A549 (cell line): Measurements from ENCODE around the gene CBFA2T2. TPM values are rescaled to one million over a fixed set of nuclear protein-coding genes. Genes with fewer than 3 reads are reported as not detected.
A peak's percentile ranks its signal among the peaks of the same experiment; 100 is the strongest.

Experiments
- EHF ChIP-seq: fragments of 250-450 bp; sonication (Bioruptor Pico); IDR thresholded peaks from 2 replicates; pipeline ENCODE4 v1.5.0; 2020; ENCODE audit warnings: mild to moderate bottlenecking
- FOXS1 ChIP-seq: fragments of 250-450 bp; sonication (Bioruptor Pico); IDR thresholded peaks from 2 replicates; pipeline ENCODE4 v1.5.0; 2020; ENCODE audit warnings: mild to moderate bottlenecking, moderate library complexity
- HOXA7 ChIP-seq: fragments of 250-450 bp; sonication (Bioruptor Pico); IDR thresholded peaks from 2 replicates; pipeline ENCODE4 v1.5.0; 2020; ENCODE audit warnings: mild to moderate bottlenecking, moderate library complexity
- HOXB5 ChIP-seq: fragments of 250-450 bp; sonication (Bioruptor Pico); IDR thresholded peaks from 2 replicates; pipeline ENCODE4 v1.5.0; 2020; ENCODE audit warnings: mild to moderate bottlenecking, moderate library complexity
- JUNB ChIP-seq: fragments of >200 bp; sonication (Bioruptor Twin); formaldehyde crosslinking; IDR thresholded peaks from 2 replicates; pipeline ENCODE4 v1.6.1; 2016
- KDM5A ChIP-seq: fragments of 200-600 bp; sonication (generic); IDR thresholded peaks from 2 replicates; pipeline ENCODE4 v1.6.1; 2016; ENCODE audit warnings: antibody characterized with exemption, mild to moderate bottlenecking
- MAFK ChIP-seq: fragments of 450-650 bp; IDR thresholded peaks from 2 replicates; pipeline ENCODE4 v1.6.1; 2014; ENCODE audit not compliant: partially characterized antibody
- MYC ChIP-seq: IDR thresholded peaks from 2 replicates; pipeline ENCODE4 v1.6.1; 2012; ENCODE audit warnings: mild to moderate bottlenecking, inconsistent platforms, low read length, improper control_type of control experiment, borderline replicate concordance
- NPAS2 ChIP-seq: fragments of 250-450 bp; sonication (Bioruptor Pico); IDR thresholded peaks from 2 replicates; pipeline ENCODE4 v1.8.0; 2022; ENCODE audit warnings: mild to moderate bottlenecking, moderate library complexity, borderline replicate concordance
- RCOR1 ChIP-seq: fragments of 150-350 bp; IDR thresholded peaks from 2 replicates; pipeline ENCODE4 v1.6.1; 2014; ENCODE audit warnings: antibody characterized with exemption, low read length, low read depth
- RFX5 ChIP-seq: fragments of 450-650 bp; IDR thresholded peaks from 2 replicates; pipeline ENCODE4 v1.7.1; 2014; ENCODE audit warnings: antibody characterized with exemption, mild to moderate bottlenecking, moderate library complexity
- RNF2 ChIP-seq: fragments of 200-600 bp; sonication (generic); IDR thresholded peaks from 2 replicates; pipeline ENCODE4 v1.6.1; 2016; ENCODE audit warnings: low read depth, mild to moderate bottlenecking, antibody characterized with exemption, moderate library complexity, borderline replicate concordance
- TFCP2L1 ChIP-seq: fragments of 250-450 bp; sonication (Bioruptor Pico); IDR thresholded peaks from 2 replicates; pipeline ENCODE4 v1.5.0; 2021; ENCODE audit warnings: mild to moderate bottlenecking
- TP53 ChIP-seq: fragments of 250-450 bp; sonication (Bioruptor Pico); IDR thresholded peaks from 2 replicates; pipeline ENCODE4 v1.5.0; 2021; ENCODE audit warnings: mild to moderate bottlenecking, moderate library complexity
- ZC3H11A ChIP-seq: fragments of 450-650 bp; IDR thresholded peaks from 2 replicates; pipeline ENCODE4 v1.6.1; 2014; ENCODE audit warnings: antibody characterized with exemption, mild to moderate bottlenecking
- ZNF302 ChIP-seq: fragments of 250-450 bp; sonication (Bioruptor Pico); IDR thresholded peaks from 2 replicates; pipeline ENCODE4 v1.9.0; 2021; ENCODE audit warnings: inconsistent platforms, mild to moderate bottlenecking, moderate library complexity
- ZSCAN20 ChIP-seq: fragments of 250-450 bp; sonication (Bioruptor Pico); IDR thresholded peaks from 2 replicates; pipeline ENCODE4 v1.8.0; 2022; ENCODE audit warnings: mild to moderate bottlenecking, moderate library complexity
- polyA plus RNA-seq, 4 experiments: library from polyadenylated mRNA; depleted of rRNA in 3 of 4; stranded (reverse); fragments of >200 nt; fragmentation: RNase III in 1 of 4; extraction: RNeasy Plus Mini Kit Qiagen cat#74134 plus additional on column Dnase treatment in 1 of 4; gene quantifications; 2 replicates in 3 of 4; 3 replicates in 1 of 4; pipeline ENCODE4 v1.2.3, GENCODE V29; 2011 to 2017
- TF ChIP-seq, protein P1 (sequence below): fragments of 250-450 bp; sonication (Bioruptor Pico); IDR thresholded peaks from 2 replicates; pipeline ENCODE4 v1.5.0; 2021; ENCODE audit warnings: mild to moderate bottlenecking, moderate library complexity, borderline replicate concordance
- TF ChIP-seq, protein P2 (sequence below): fragments of 250-450 bp; sonication (Bioruptor Pico); IDR thresholded peaks from 2 replicates; pipeline ENCODE4 v1.5.0; 2020; ENCODE audit warnings: low read depth, mild to moderate bottlenecking, moderate library complexity
- TF ChIP-seq, protein P3 (sequence below): IDR thresholded peaks from 2 replicates; pipeline ENCODE4 v1.6.1; 2012
- TF ChIP-seq, protein P4 (sequence below): fragments of 200-600 bp; sonication (generic); IDR thresholded peaks from 2 replicates; pipeline ENCODE4 v1.6.1; 2016; ENCODE audit warnings: antibody characterized with exemption, mild to moderate bottlenecking, moderate library complexity

Gene CBFA2T2
- polyA plus RNA-seq, 2 of the 4 experiments (the other 2 are of a cell fraction): 6.8 to 9.4 TPM

DNA sequence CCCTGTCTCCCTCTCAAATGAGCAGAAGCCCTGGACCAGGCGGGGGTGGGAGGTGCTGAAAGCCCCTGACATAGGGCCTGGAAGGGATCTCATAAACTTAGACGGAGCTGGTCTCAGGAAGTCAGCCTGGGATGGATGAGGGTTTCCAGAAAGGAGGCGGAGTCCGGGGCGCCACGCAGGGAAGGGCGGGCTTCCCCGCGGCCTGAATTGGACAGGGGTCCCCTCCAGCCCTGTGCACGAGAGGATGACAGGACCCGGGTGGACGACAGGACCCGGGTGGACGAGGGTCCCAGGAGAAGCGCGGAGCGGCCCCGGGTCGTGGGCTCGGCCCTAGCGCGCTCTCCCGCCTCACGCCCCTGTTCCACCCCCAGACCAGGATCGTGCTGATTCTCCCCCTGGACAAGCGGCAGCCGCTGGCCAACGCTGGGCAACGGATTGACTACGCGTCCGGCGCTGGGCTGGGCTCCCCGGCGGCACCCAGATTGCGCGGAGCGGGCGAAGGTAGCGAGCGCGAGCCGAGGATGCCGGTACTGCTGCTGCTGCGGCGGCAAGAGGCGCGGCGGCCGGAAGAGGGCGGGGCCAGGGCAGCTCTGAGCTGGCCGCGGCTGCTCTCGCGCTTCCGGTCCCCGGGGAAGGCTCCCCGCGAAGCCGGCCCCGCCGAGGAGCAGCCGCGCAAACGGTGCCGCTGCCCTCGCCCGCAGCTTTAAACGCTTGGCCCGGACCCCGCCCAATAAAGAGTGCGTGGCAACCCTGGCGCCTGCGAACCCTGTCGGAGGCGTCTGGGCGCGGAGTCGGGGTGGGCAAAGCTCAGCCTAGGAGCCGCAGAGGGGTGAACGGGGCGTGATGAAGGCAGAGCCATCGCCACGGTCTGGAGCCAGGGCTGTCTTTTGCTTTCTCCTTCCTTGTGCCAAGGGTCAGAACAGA, 173.5 kb downstream of the CBFA2T2 start (continued):
- TF ChIP-seq HOXA7 (no peak), HOXB5 (CRISPR knock-in tag) (no peak), JUNB (no peak), FOXS1 (no peak), MYC (no peak), MAFK (no peak), RFX5 (no peak), RCOR1 (no peak), ZC3H11A (no peak), NPAS2 (CRISPR knock-in tag) (no peak), KDM5A (no peak), EHF (CRISPR knock-in tag) (no peak), ZNF302 (CRISPR knock-in tag) (no peak), RNF2 (no peak; the same call in 1 of the 2 replicates), ZSCAN20 (no peak), TFCP2L1 (CRISPR knock-in tag) (no peak), TP53 (CRISPR knock-in tag) (no peak)
- TF ChIP-seq, protein P1, sequence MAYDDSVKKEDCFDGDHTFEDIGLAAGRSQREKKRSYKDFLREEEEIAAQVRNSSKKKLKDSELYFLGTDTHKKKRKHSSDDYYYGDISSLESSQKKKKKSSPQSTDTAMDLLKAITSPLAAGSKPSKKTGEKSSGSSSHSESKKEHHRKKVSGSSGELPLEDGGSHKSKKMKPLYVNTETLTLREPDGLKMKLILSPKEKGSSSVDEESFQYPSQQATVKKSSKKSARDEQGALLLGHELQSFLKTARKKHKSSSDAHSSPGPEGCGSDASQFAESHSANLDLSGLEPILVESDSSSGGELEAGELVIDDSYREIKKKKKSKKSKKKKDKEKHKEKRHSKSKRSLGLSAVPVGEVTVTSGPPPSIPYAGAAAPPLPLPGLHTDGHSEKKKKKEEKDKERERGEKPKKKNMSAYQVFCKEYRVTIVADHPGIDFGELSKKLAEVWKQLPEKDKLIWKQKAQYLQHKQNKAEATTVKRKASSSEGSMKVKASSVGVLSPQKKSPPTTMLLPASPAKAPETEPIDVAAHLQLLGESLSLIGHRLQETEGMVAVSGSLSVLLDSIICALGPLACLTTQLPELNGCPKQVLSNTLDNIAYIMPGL (CRISPR knock-in tag): no peak
- TF ChIP-seq, protein P2, sequence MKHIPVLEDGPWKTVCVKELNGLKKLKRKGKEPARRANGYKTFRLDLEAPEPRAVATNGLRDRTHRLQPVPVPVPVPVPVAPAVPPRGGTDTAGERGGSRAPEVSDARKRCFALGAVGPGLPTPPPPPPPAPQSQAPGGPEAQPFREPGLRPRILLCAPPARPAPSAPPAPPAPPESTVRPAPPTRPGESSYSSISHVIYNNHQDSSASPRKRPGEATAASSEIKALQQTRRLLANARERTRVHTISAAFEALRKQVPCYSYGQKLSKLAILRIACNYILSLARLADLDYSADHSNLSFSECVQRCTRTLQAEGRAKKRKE: no peak
- TF ChIP-seq, protein P3, sequence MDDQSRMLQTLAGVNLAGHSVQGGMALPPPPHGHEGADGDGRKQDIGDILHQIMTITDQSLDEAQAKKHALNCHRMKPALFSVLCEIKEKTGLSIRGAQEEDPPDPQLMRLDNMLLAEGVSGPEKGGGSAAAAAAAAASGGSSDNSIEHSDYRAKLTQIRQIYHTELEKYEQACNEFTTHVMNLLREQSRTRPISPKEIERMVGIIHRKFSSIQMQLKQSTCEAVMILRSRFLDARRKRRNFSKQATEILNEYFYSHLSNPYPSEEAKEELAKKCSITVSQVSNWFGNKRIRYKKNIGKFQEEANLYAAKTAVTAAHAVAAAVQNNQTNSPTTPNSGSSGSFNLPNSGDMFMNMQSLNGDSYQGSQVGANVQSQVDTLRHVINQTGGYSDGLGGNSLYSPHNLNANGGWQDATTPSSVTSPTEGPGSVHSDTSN: peak; percentile 61; the same call in 1 of the 2 replicates
- TF ChIP-seq, protein P4, sequence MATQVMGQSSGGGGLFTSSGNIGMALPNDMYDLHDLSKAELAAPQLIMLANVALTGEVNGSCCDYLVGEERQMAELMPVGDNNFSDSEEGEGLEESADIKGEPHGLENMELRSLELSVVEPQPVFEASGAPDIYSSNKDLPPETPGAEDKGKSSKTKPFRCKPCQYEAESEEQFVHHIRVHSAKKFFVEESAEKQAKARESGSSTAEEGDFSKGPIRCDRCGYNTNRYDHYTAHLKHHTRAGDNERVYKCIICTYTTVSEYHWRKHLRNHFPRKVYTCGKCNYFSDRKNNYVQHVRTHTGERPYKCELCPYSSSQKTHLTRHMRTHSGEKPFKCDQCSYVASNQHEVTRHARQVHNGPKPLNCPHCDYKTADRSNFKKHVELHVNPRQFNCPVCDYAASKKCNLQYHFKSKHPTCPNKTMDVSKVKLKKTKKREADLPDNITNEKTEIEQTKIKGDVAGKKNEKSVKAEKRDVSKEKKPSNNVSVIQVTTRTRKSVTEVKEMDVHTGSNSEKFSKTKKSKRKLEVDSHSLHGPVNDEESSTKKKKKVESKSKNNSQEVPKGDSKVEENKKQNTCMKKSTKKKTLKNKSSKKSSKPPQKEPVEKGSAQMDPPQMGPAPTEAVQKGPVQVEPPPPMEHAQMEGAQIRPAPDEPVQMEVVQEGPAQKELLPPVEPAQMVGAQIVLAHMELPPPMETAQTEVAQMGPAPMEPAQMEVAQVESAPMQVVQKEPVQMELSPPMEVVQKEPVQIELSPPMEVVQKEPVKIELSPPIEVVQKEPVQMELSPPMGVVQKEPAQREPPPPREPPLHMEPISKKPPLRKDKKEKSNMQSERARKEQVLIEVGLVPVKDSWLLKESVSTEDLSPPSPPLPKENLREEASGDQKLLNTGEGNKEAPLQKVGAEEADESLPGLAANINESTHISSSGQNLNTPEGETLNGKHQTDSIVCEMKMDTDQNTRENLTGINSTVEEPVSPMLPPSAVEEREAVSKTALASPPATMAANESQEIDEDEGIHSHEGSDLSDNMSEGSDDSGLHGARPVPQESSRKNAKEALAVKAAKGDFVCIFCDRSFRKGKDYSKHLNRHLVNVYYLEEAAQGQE: no peak
